Measurements from ENCODE around the gene POLH.
"Not testable (repeated sequence)": the region's sequence is repeated elsewhere in the genome, so short reads cannot be mapped to it uniquely, and the experiment has no call there.

POLH gene

GRCh38 chr6:43630980-43631619, 55.1 kb downstream of the POLH start:
- DNase-seq (ENCODE audit: low read depth): no peak

GRCh38 chr6:43633002-43633401, 57.0 kb downstream of the POLH start:
- DNase-seq (ENCODE audit: low read depth): not testable (repeated sequence)

- no peak for DNase-seq (ENCODE audit: low read depth)
Observed at GRCh38 chr6:43634702-43635303, 58.8 kb downstream of the POLH start.

GRCh38 chr6:43635387-43636307, 59.7 kb downstream of the POLH start, which contains the start of gene MAD2L1BP:
MAD2L1BP (plus strand) TSS chr6:43635840; CDS start chr6:43635876, 36 bp downstream.
- DNase-seq (ENCODE audit: low read depth): peak; percentile 81

- no peak for DNase-seq (ENCODE audit: low read depth)
Observed at GRCh38 chr6:43636308-43636659, 60.3 kb downstream of the POLH start.

GRCh38 chr6:43639984-43640800, 64.2 kb downstream of the POLH start:
- no peak for DNase-seq (ENCODE audit: low read depth)

- DNase-seq (ENCODE audit: low read depth): peak; percentile 53
Observed at GRCh38 chr6:43644940-43645612, 69.1 kb downstream of the POLH start, which contains the start of gene RSPH9. RSPH9 (plus strand) TSS chr6:43645036; CDS start chr6:43645099, 63 bp downstream.

GRCh38 chr6:43645613-43645964, 69.6 kb downstream of the POLH start:
- no peak for DNase-seq (ENCODE audit: low read depth)

- no peak for DNase-seq (ENCODE audit: low read depth)
Observed at GRCh38 chr6:43647613-43648012, 71.6 kb downstream of the POLH start.

GRCh38 chr6:43648248-43648647, 72.3 kb downstream of the POLH start:
- no peak for DNase-seq (ENCODE audit: low read depth)

- DNase-seq (ENCODE audit: low read depth): not testable (repeated sequence)
Observed at GRCh38 chr6:43652822-43653221, 76.8 kb downstream of the POLH start.

GRCh38 chr6:43657221-43657802, 81.3 kb downstream of the POLH start:
- DNase-seq (ENCODE audit: low read depth): no peak

- no peak for DNase-seq (ENCODE audit: low read depth)
Observed at GRCh38 chr6:43658161-43658560, 82.2 kb downstream of the POLH start.

GRCh38 chr6:43662948-43663347, 87.0 kb downstream of the POLH start:
- not testable (repeated sequence) for DNase-seq (ENCODE audit: low read depth)
